Measurements from ENCODE around the gene ABRACL.

ABRACL gene

GRCh38 chr6:139062932-139063646, 34.5 kb downstream of the ABRACL start:
- Mint-ChIP-seq H3K36me3 (no peaks in the 10 kb centered on the region), H3K9me3 (no peaks in the 10 kb centered on the region), H3K27ac (no peak overlapping the region), H3K4me1 (peaks cover 8% of the 10 kb centered on the region), H3K27me3 (no peaks in the 10 kb centered on the region), H3K4me3 (no peak overlapping the region)

GRCh38 chr6:139064981-139065665, 36.6 kb downstream of the ABRACL start:
- H3K36me3 Mint-ChIP-seq = no peaks in the 10 kb centered on the region
- H3K27me3 Mint-ChIP-seq = no peaks in the 10 kb centered on the region
- H3K4me3 Mint-ChIP-seq = no peak overlapping the region
- no peaks in the 10 kb centered on the region for H3K9me3 Mint-ChIP-seq
- H3K4me1 Mint-ChIP-seq = peaks cover 7% of the 10 kb centered on the region
- no peak overlapping the region for H3K27ac Mint-ChIP-seq

GRCh38 chr6:139066080-139066479, 37.5 kb downstream of the ABRACL start:
- no peaks in the 10 kb centered on the region for H3K27me3 Mint-ChIP-seq
- H3K27ac Mint-ChIP-seq = no peak overlapping the region
- H3K36me3 Mint-ChIP-seq = no peaks in the 10 kb centered on the region
- no peaks in the 10 kb centered on the region for H3K4me1 Mint-ChIP-seq
- H3K4me3 Mint-ChIP-seq = no peak overlapping the region
- H3K9me3 Mint-ChIP-seq = no peaks in the 10 kb centered on the region

GRCh38 chr6:139068846-139069245, 40.3 kb downstream of the ABRACL start:
- H3K27ac Mint-ChIP-seq = no peak overlapping the region
- H3K9me3 Mint-ChIP-seq = no peaks in the 10 kb centered on the region
- no peaks in the 10 kb centered on the region for H3K36me3 Mint-ChIP-seq
- H3K27me3 Mint-ChIP-seq = no peaks in the 10 kb centered on the region
- H3K4me3 Mint-ChIP-seq = no peak overlapping the region
- H3K4me1 Mint-ChIP-seq = no peaks in the 10 kb centered on the region

- Mint-ChIP-seq H3K27me3 (no peaks in the 10 kb centered on the region), H3K4me1 (no peaks in the 10 kb centered on the region), H3K9me3 (no peaks in the 10 kb centered on the region), H3K27ac (no peak overlapping the region), H3K36me3 (no peaks in the 10 kb centered on the region), H3K4me3 (no peak overlapping the region)
Measured at GRCh38 chr6:139073118-139073517, 44.6 kb downstream of the ABRACL start.

- Mint-ChIP-seq H3K36me3 (no peaks in the 10 kb centered on the region), H3K4me1 (no peaks in the 10 kb centered on the region), H3K4me3 (no peak overlapping the region), H3K27ac (no peak overlapping the region), H3K27me3 (no peaks in the 10 kb centered on the region), H3K9me3 (no peaks in the 10 kb centered on the region)
Measured at GRCh38 chr6:139079018-139079417, 50.5 kb downstream of the ABRACL start.

- Mint-ChIP-seq H3K27me3 (no peaks in the 10 kb centered on the region), H3K4me1 (no peaks in the 10 kb centered on the region), H3K27ac (no peak overlapping the region), H3K36me3 (no peaks in the 10 kb centered on the region), H3K4me3 (no peak overlapping the region), H3K9me3 (no peaks in the 10 kb centered on the region)
Measured at GRCh38 chr6:139080255-139080920, 51.8 kb downstream of the ABRACL start.

- no peak overlapping the region for H3K4me3 Mint-ChIP-seq
- H3K27me3 Mint-ChIP-seq = no peaks in the 10 kb centered on the region
- no peak overlapping the region for H3K27ac Mint-ChIP-seq
- H3K36me3 Mint-ChIP-seq = no peaks in the 10 kb centered on the region
- H3K4me1 Mint-ChIP-seq = no peaks in the 10 kb centered on the region
- no peaks in the 10 kb centered on the region for H3K9me3 Mint-ChIP-seq
Measured at GRCh38 chr6:139081471-139081870, 52.9 kb downstream of the ABRACL start.

- H3K27ac Mint-ChIP-seq = no peak overlapping the region
- H3K27me3 Mint-ChIP-seq = no peaks in the 10 kb centered on the region
- no peaks in the 10 kb centered on the region for H3K36me3 Mint-ChIP-seq
- H3K4me1 Mint-ChIP-seq = no peaks in the 10 kb centered on the region
- no peak overlapping the region for H3K4me3 Mint-ChIP-seq
- no peaks in the 10 kb centered on the region for H3K9me3 Mint-ChIP-seq
Measured at GRCh38 chr6:139082370-139082769, 53.8 kb downstream of the ABRACL start.

GRCh38 chr6:139091826-139092225, 63.3 kb downstream of the ABRACL start:
- H3K27me3 Mint-ChIP-seq = no peaks in the 10 kb centered on the region
- H3K4me3 Mint-ChIP-seq = no peak overlapping the region
- peaks cover 7% of the 10 kb centered on the region for H3K36me3 Mint-ChIP-seq

More at GRCh38 chr6:139091826-139092225, 63.3 kb downstream of the ABRACL start:
- Mint-ChIP-seq H3K27ac (peak overlapping the region; percentile 18), H3K4me1 (peaks cover 6% of the 10 kb centered on the region), H3K9me3 (no peaks in the 10 kb centered on the region)

Measured in activated naive CD4-positive, alpha-beta T cell treated with anti-CD3 and anti-CD28 coated beads, Interleukin-2, amount 50 U/mL, for 24 hours (primary cell).